ENCODE measurements around the gene GRK5.

DNA sequence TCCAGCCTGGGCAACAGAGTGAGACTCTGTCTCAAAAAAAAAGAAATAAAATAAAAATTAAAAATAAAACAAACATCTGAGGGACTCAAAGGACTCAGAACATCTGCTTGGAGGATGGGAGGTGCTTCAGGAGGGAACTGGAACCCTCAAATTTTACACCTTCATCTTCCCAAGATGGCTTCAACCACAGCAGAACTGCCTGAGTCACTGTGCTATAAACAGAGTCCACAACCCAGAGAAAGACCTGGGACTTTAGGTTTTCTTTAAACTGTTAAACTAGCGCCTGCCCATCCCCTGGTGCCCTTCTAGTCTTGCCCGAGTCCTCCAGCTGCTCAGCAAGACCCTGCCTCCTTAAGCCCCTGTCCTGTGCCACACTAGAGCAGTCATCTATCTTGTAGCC, 294.3 kb downstream of the GRK5 start:
- TF ChIP-seq POLR2AphosphoS5 (IDR thresholded peaks at IDR 0.05) (no peak), POLR2A (IDR thresholded peaks at IDR 0.05) (no peak)

Data from prostate gland (tissue), 1 donor.